SK-N-SH treated with all-trans-retinoic acid at 6 μM for 48 hours (cell line): ENCODE data around the gene GAA.

ENCODE experiments used
- ATAC-seq: fragments of 200-7000 bp; cut with Tn5 transposase; 3 replicates; pipeline ENCODE4 v1.9.1; 2020; ENCODE audit warnings: mild to moderate bottlenecking, moderate library complexity
- ARNTL ChIP-seq: fragments of 450-650 bp; formaldehyde crosslinking; IDR thresholded peaks from 2 replicates; pipeline ENCODE4 v1.5.0; 2020; ENCODE audit warnings: low read depth, mild to moderate bottlenecking, moderate library complexity, borderline replicate concordance
- BACH2 ChIP-seq: fragments of 250-450 bp; sonication (Bioruptor Pico); IDR thresholded peaks from 2 replicates; pipeline ENCODE4 v1.9.0; 2021; ENCODE audit warnings: mild to moderate bottlenecking, borderline replicate concordance
- CREB5 ChIP-seq: fragments of 250-450 bp; sonication (Bioruptor Pico); IDR thresholded peaks from 2 replicates; pipeline ENCODE4 v1.5.1; 2020; ENCODE audit warnings: low read depth, mild to moderate bottlenecking, moderate library complexity
- CSDC2 ChIP-seq: fragments of 250-450 bp; sonication (Bioruptor Pico); IDR thresholded peaks from 2 replicates; pipeline ENCODE4 v1.5.0; 2020; ENCODE audit warnings: mild to moderate bottlenecking, moderate library complexity
- CSRNP3 ChIP-seq: fragments of 250-450 bp; sonication (Bioruptor Pico); IDR thresholded peaks from 2 replicates; pipeline ENCODE4 v1.5.1; 2021; ENCODE audit warnings: mild to moderate bottlenecking, moderate library complexity
- ESRRG ChIP-seq: fragments of 250-450 bp; sonication (Bioruptor Pico); IDR thresholded peaks from 2 replicates; pipeline ENCODE4 v1.6.1; 2021; ENCODE audit warnings: mild to moderate bottlenecking
- GLIS3 ChIP-seq: fragments of 250-450 bp; sonication (Bioruptor Pico); IDR thresholded peaks from 2 replicates; pipeline ENCODE4 v1.5.0; 2020; ENCODE audit warnings: mild to moderate bottlenecking, moderate library complexity
- ISL1 ChIP-seq: fragments of 250-450 bp; sonication (Bioruptor Pico); IDR thresholded peaks from 2 replicates; pipeline ENCODE4 v2.1.2; 2022; ENCODE audit warnings: mild to moderate bottlenecking, moderate library complexity
- OSR1 ChIP-seq: fragments of 250-450 bp; sonication (Bioruptor Pico); IDR thresholded peaks from 2 replicates; pipeline ENCODE4 v1.8.0; 2022; ENCODE audit warnings: moderate library complexity, mild to moderate bottlenecking, inconsistent platforms
- POU6F1 ChIP-seq: fragments of 250-450 bp; sonication (Bioruptor Pico); IDR thresholded peaks from 2 replicates; pipeline ENCODE4 v1.8.0; 2021; ENCODE audit warnings: low read depth, mild to moderate bottlenecking, moderate library complexity, borderline replicate concordance
- PPARA ChIP-seq: fragments of 250-450 bp; sonication (Bioruptor Pico); IDR thresholded peaks from 2 replicates; pipeline ENCODE4 v1.5.0; 2020; ENCODE audit warnings: mild to moderate bottlenecking, borderline replicate concordance
- RARB ChIP-seq: fragments of 250-450 bp; sonication (Bioruptor Pico); IDR thresholded peaks from 2 replicates; pipeline ENCODE4 v1.8.0; 2021; ENCODE audit warnings: mild to moderate bottlenecking, moderate library complexity
- TCF4 ChIP-seq: fragments of 250-450 bp; sonication (Bioruptor Pico); IDR thresholded peaks from 2 replicates; pipeline ENCODE4 v1.8.0; 2021; ENCODE audit warnings: mild to moderate bottlenecking, moderate library complexity, borderline replicate concordance
- TOX ChIP-seq: fragments of 250-450 bp; sonication (Bioruptor Pico); IDR thresholded peaks from 2 replicates; pipeline ENCODE4 v1.8.0; 2021; ENCODE audit warnings: mild to moderate bottlenecking, moderate library complexity, borderline replicate concordance
- TSHZ2 ChIP-seq: fragments of 250-450 bp; sonication (Bioruptor Pico); IDR thresholded peaks from 2 replicates; pipeline ENCODE4 v1.5.0; 2020; ENCODE audit warnings: mild to moderate bottlenecking, moderate library complexity
- ZC3H10 ChIP-seq: fragments of 250-450 bp; sonication (Bioruptor Pico); IDR thresholded peaks from 2 replicates; pipeline ENCODE4 v1.5.1; 2021; ENCODE audit warnings: mild to moderate bottlenecking, moderate library complexity
- ZFP3 ChIP-seq: fragments of 250-450 bp; sonication (Bioruptor Pico); IDR thresholded peaks from 2 replicates; pipeline ENCODE4 v1.5.0; 2020; ENCODE audit warnings: mild to moderate bottlenecking, moderate library complexity
- ZFP30 ChIP-seq: fragments of 450-650 bp; formaldehyde crosslinking; IDR thresholded peaks from 2 replicates; pipeline ENCODE4 v1.5.0; 2022; ENCODE audit warnings: mild to moderate bottlenecking, moderate library complexity

The GAA gene

GRCh38 chr17:80116276-80116920, 15.0 kb downstream of the GAA start:
- TF ChIP-seq GLIS3 (CRISPR knock-in tag) (no peak), ESRRG (no peak), CSDC2 (CRISPR knock-in tag) (no peak)
- ATAC-seq: no peak

GRCh38 chr17:80116921-80117380, 15.6 kb downstream of the GAA start:
- no peak for ATAC-seq
- TF ChIP-seq CREB5 (CRISPR knock-in tag) (no peak), ZC3H10 (CRISPR knock-in tag) (no peak), ARNTL (CRISPR knock-in tag) (no peak), PPARA (CRISPR knock-in tag) (no peak), CSDC2 (CRISPR knock-in tag) (no peak), ZFP30 (no peak), OSR1 (CRISPR knock-in tag) (no peak), ZFP3 (CRISPR knock-in tag) (no peak), ESRRG (no peak), TCF4 (CRISPR knock-in tag) (no peak), CSRNP3 (CRISPR knock-in tag) (no peak), RARB (CRISPR knock-in tag) (no peak), BACH2 (CRISPR knock-in tag) (no peak)

GRCh38 chr17:80117491-80118401, 16.4 kb downstream of the GAA start:
- no peak for TF ChIP-seq CSRNP3 (CRISPR knock-in tag)
- no peak for TF ChIP-seq ZFP3 (CRISPR knock-in tag)
- no peak for TF ChIP-seq TSHZ2 (CRISPR knock-in tag)
- TF ChIP-seq TOX (CRISPR knock-in tag): no peak
- ATAC-seq: no peak; the same call in 2 of the 3 replicates

- ATAC-seq: no peak
- TF ChIP-seq ARNTL (CRISPR knock-in tag) (no peak), ISL1 (CRISPR knock-in tag) (no peak), BACH2 (CRISPR knock-in tag) (no peak), POU6F1 (CRISPR knock-in tag) (no peak), ZC3H10 (CRISPR knock-in tag) (no peak), GLIS3 (CRISPR knock-in tag) (no peak), TCF4 (CRISPR knock-in tag) (no peak), CSRNP3 (CRISPR knock-in tag) (no peak), TOX (CRISPR knock-in tag) (no peak), TSHZ2 (CRISPR knock-in tag) (no peak), ZFP3 (CRISPR knock-in tag) (no peak), CSDC2 (CRISPR knock-in tag) (no peak)
Measured at GRCh38 chr17:80118601-80119270, 17.4 kb downstream of the GAA start.
